ENCODE data around the gene EHD2.
"Not testable (repeated sequence)": the region's sequence is repeated elsewhere in the genome, so short reads cannot be mapped to it uniquely, and the experiment has no call there.

The EHD2 gene, protein sequence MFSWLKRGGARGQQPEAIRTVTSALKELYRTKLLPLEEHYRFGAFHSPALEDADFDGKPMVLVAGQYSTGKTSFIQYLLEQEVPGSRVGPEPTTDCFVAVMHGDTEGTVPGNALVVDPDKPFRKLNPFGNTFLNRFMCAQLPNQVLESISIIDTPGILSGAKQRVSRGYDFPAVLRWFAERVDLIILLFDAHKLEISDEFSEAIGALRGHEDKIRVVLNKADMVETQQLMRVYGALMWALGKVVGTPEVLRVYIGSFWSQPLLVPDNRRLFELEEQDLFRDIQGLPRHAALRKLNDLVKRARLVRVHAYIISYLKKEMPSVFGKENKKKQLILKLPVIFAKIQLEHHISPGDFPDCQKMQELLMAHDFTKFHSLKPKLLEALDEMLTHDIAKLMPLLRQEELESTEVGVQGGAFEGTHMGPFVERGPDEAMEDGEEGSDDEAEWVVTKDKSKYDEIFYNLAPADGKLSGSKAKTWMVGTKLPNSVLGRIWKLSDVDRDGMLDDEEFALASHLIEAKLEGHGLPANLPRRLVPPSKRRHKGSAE
- long read RNA-seq, donor 1, transcript EHD2-201 (6 exons, 3,585 nt): major isoform, 8 of 8 reads
- long read RNA-seq, donor 1, partial matches to known transcripts: 0 of 8 reads
- long read RNA-seq, donor 1, other reads (novel, unspliced or antisense): 0 of 8 reads
- long read RNA-seq, donor 2, partial matches to known transcripts: 0 of 3 reads
- long read RNA-seq, donor 2, other reads (novel, unspliced or antisense): 0 of 3 reads
- long read RNA-seq, donor 3, transcript EHD2-201 (6 exons, 3,585 nt): major isoform, 5 of 16 reads
- long read RNA-seq, donor 3, partial matches to known transcripts: 11 of 16 reads
- long read RNA-seq, donor 3, other reads (novel, unspliced or antisense): 0 of 16 reads
- long read RNA-seq, donor 4, transcript EHD2-201 (6 exons, 3,585 nt): major isoform, 11 of 11 reads
- long read RNA-seq, donor 4, partial matches to known transcripts: 0 of 11 reads
- long read RNA-seq, donor 4, other reads (novel, unspliced or antisense): 0 of 11 reads
- long read RNA-seq, donor 5, transcript EHD2-201 (6 exons, 3,585 nt): major isoform, 7 of 7 reads
- long read RNA-seq, donor 5, partial matches to known transcripts: 0 of 7 reads
- long read RNA-seq, donor 5, other reads (novel, unspliced or antisense): 0 of 7 reads
- long read RNA-seq, donor 6, transcript EHD2-201 (6 exons, 3,585 nt): major isoform, 6 of 6 reads
- long read RNA-seq, donor 6, partial matches to known transcripts: 0 of 6 reads
- long read RNA-seq, donor 6, other reads (novel, unspliced or antisense): 0 of 6 reads
- long read RNA-seq, donor 7, transcript EHD2-201 (6 exons, 3,585 nt): major isoform, 10 of 18 reads
- long read RNA-seq, donor 7, partial matches to known transcripts: 8 of 18 reads
- long read RNA-seq, donor 7, other reads (novel, unspliced or antisense): 0 of 18 reads
- long read RNA-seq, donor 8, transcript EHD2-201 (6 exons, 3,585 nt): major isoform, 7 of 7 reads
- long read RNA-seq, donor 8, partial matches to known transcripts: 0 of 7 reads
- long read RNA-seq, donor 8, other reads (novel, unspliced or antisense): 0 of 7 reads

DNA sequence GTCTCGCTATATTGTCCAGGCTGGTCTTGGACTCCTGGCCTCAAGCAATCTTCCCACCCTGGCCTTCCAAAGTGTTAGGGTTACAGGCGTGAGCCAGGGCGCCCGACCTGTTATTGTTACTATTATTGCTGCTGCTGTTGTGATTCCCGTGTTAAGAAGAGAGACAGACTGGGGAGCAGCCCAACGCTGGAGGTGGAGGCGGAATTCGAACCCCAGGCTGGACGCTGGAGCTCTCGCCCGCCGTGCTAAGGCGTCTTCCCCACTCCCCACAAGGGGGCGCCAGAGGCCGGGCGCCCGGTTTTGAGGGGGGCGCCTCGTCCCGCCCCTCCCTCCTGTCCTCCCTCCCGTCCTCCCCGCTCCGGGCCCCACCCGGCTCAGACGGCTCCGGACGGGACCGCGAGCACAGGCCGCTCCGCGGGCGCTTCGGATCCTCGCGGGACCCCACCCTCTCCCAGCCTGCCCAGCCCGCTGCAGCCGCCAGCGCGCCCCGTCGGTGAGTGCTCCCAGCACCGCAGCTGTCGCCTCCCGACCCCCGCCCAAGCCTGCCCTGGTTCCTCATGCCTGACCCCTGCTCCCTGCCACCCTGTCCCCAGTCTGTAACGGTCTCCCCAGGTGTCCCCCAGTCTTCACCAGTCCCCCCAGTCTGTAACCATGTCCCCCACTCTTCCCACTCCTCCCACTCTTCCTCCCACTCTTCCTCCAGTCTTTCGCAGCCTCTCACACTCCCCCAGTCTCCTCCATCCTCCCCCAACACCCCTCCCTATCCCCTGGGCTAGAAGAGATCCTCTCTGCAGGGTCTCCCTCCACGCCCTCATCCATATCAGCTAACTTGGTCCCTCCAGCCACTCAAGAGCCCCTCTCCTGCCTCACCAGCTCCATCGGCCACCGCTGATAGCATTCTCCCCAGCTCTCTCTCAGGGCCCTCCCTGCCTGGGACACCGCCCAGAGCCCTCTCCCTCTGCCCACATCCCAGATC, at the start of gene EHD2:
Gene EHD2, plus strand, starts transcription at position 377 of the 976 bp plus-strand sequence. CDS start 3,191 bp downstream, outside the sequence.
- peak; percentile 41 for DNase-seq

DNA sequence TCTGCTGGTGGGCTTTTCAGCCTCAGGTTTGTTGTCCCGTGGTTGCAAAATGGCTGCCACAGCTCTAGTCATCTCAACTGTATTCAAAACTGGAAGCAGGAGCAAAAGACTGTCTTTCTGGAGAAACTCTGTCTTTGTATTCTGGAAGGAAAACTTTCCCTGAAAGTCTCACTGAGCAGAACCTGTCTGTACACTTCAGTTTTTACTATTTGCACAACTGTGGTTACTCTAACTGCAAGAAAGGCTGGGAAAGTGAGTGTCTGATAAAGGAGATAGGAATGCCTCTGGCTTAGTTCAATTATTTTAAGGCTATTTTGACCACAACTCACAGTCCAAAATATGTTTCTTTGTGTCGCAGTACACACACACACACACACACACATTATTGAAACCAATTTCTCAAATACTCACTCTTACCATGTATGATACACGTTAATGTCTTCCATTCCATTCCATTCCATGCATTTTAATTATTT, 49.7 kb upstream of the EHD2 start:
- no peak for DNase-seq

DNA sequence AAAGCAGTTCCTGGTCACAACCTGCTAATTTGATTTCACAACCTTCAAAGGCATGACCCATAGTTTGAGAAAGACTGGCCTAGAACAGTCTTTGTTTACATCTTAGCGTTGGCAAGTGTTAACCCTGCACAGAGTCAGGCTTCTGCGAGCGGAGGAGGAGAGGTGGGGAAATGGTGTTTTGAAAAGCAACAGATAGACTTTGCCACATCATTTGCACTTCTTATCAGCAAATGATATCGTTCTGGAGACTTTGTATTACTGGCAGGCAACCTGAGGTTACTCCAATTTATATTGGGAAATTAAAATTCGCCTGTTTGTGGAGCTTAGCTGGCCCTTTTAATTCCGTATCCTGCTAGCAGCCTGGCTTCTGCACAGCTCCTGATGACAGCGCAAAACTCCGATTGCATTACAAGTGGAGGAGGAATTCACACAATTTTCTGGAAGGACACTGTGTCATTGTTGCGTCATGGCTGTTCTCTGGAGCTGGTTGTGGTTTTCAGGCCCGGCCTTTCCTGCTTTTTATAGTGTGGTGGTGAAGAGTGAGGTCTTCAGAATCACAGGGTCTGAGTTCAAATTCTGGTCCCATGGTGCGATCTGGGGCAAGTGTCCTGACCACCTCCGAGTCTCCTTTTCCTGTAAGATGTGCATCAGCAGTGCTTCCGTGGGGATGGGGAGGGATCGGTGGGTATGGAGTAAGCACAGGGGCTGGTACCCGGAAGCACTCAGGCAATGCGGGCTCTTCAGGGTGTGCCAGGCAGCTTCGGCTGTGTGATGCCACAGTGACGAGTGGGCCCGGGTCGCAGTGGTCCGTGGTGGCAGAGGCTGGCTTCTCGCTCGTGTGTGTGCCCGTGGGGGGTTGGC, 49.1 kb upstream of the EHD2 start:
- DNase-seq: no peak

DNA sequence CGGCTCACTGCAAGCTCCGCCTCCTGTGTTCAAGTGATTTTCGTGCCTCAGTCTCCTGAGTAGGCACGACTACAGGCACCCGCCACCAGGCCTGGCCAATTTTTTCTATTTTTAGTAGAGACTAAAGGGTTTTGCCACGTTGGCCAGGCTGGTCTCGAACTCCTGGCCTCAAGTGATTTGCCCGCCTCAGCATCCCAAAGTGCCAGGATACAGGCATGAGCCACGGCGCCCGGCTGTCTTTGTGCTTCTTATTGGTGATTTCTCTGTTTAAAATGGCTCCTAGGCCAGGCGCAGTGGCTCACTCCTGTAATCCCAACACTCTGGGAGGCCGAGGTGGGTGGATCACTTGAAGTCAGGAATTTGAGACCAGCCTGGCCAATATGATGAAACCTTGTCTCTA, 44.7 kb upstream of the EHD2 start:
- DNase-seq: not testable (repeated sequence)

DNA sequence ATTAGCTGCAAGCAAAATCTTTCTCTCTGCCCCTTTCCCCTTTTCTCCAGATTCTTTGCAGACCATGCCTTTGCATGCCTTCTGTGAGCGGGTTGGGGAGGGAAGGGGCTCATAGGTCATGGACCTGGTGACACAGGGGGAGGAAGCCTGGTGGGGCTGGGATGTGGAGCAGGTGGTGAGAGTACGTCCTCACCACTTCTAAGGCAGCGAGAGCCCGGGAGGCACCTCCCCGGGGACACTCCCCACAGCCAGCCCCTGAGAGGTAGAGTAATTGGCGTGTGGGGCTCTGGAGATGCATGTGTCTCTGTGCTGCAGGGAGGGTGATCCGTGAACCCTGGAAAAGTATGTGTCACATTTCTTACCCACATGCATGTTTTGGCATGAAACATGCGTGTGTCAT, 42.5 kb upstream of the EHD2 start:
- DNase-seq: no peak

DNA sequence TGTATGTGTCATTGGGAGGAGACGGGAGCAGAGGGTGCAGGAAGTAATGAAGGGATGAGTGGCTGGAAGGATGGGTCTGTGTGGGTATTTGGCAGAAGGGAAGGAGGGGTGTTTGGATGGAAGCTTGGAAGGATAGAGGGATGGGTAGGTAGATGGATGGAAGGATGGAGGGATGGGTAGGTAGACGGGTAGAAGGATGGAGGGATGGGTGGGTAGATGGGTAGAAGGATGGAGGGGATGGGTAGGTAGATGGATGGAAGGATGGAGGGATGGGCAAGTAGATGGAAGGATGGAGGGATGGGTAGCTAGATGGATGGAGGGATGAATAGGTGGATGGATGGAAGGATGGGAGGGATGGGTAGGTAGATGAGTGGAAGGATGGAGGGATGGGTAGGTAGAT, 41.7 kb upstream of the EHD2 start:
- DNase-seq: no peak

DNA sequence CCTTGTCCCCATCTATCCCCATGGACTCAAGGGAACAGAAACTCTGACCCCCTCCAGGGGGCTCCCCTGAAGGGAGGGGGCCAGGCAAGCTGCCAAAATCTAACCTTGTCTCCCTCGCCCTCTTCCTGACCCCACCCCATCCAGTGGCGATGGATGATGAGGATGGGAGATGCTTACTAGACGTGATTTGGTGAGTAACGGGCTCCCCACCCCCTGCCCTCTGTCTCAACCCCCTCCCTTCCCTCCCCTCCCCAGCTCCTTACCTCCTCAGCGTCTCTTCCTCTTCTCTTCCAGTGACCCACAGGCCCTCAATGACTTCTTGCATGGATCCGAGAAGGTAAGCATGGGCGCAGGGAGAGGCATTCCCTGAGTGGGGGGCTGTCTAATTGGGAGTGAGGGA, 39.8 kb upstream of the EHD2 start:
- no peak for DNase-seq

DNA sequence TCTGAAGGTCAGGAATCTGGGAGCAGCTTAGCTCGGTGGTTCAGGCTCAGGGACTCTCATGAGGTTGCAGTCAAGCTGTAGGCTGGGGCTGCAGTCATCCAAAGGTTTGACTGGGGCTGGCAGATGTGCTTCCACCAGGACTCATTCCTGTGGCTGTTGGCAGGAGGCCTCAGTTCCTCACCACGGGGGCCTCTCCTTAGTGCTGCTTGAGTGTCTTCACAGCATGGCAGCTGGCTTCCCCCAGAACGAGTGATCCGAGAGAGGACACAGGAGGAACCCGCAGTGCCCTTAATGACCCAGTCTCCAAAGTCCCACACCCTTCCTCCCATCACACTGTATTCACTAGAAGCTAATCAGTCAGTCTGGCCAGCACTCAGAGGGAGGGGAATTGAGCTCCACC, 38.7 kb upstream of the EHD2 start:
- no peak for DNase-seq

DNA sequence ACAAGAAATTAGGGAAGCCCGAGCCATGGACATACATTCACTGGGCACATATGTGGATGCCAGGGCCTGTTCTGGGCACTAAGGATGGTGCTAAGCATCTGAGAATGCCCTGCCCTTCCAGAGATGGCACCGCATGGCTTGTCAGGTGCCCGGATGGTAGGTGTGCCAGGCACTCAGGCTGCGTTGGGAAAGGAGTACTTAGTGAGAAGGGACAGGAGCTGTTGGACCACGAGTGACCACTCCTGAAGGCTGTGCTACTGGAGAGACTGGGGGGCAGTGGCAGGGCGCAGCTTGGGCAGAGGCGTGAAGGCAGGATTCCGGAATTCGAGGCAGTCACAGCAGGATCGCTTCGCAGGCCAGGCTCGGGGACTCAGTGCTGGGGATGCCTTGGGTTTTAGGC, 38.0 kb upstream of the EHD2 start:
- DNase-seq: no peak

DNA sequence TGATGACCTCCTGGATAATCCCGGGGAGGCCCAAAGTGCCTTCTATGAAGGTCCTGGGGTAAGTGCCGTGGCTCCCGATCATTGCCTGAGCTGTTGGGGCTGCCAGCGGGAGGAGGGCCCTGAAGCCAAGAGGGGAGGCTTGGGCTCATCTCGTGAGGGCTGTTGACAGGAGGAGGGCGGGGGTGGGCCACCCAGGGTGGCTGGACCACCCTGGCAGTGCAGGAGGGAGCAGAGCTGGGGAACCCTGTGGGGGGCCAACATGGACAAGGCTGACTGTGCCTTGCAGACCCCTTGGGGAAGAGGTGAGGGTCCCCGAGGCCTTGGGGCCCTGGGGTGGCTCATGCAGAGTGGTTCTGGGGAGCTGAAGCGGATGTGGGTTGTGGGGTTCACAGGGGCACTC, 37.4 kb upstream of the EHD2 start:
- no peak for DNase-seq

DNA sequence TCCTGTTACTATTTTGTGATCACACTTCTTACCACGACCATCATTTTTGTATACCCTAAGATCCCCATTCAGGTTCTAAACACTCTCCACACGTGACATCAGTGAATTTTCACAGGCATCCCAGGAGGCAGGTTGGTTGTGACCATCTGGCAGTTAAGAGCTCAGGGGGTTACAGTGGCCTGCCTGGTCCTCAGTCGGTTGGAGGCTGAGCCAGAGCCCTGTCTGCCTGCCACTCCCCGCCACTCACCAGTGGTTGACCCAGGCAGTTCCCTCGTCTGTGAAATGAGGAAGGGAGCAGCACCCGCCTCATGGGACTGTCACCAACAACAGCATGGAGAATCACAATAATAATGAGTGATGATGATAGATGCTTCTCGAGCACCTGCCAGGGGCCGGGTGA, 36.4 kb upstream of the EHD2 start:
- DNase-seq: no peak

DNA sequence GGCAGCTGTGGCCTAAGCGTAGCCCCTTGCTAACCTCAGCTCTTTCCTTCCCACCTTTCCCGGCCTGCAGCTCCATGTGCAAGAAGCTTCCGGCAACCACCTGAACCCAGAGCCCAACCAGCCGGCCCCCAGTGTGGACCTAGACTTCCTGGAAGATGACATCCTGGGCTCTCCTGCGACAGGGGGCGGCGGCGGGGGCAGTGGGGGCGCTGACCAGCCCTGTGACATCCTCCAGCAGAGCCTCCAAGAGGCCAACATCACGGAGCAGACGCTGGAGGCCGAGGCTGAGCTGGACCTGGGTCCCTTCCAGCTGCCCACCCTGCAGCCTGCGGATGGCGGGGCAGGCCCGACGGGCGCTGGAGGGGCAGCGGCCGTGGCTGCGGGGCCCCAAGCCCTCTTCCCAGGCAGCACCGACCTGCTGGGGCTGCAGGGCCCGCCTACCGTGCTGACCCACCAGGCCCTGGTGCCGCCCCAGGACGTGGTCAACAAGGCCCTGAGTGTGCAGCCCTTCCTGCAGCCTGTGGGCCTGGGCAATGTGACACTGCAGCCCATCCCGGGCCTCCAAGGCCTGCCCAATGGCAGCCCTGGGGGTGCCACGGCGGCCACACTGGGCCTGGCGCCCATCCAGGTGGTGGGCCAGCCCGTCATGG, 33.8 kb upstream of the EHD2 start:
- no peak for DNase-seq

DNA sequence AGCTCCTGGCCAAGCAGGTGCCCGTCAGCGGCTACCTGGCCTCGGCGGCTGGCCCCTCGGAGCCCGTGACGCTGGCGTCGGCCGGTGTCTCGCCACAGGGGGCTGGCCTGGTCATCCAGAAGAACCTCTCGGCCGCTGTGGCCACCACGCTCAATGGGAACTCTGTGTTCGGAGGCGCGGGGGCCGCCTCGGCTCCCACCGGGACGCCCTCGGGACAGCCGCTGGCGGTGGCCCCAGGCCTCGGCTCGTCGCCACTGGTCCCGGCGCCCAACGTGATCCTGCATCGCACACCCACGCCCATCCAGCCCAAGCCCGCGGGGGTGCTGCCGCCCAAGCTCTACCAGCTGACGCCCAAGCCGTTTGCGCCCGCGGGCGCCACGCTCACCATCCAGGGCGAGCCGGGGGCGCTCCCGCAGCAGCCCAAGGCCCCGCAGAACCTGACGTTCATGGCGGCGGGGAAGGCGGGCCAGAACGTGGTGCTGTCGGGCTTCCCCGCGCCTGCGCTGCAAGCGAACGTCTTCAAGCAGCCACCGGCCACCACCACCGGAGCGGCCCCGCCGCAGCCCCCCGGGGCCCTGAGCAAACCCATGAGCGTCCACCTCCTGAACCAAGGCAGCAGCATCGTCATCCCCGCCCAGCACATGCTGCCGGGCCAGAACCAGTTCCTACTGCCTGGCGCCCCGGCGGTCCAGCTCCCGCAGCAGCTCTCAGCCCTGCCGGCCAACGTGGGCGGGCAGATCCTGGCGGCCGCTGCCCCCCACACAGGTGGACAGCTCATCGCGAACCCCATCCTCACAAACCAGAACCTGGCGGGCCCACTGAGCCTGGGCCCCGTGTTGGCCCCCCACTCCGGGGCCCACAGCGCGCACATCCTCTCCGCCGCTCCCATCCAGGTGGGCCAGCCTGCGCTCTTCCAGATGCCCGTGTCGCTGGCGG, 33.0 kb upstream of the EHD2 start:
- DNase-seq: no peak

DNA sequence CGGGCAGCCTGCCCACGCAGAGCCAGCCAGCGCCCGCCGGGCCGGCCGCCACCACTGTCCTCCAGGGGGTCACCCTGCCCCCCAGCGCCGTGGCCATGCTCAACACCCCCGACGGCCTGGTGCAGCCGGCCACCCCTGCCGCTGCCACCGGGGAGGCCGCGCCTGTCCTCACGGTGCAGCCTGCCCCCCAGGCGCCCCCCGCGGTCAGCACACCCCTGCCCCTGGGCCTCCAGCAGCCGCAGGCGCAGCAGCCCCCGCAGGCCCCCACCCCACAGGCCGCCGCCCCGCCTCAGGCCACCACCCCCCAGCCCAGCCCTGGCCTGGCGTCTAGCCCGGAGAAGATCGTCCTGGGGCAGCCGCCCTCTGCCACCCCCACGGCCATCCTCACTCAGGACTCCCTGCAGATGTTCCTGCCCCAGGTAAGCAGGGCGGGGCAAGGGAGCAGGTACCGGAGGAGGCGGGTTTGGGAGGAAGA, 32.3 kb upstream of the EHD2 start:
- no peak for DNase-seq

DNA sequence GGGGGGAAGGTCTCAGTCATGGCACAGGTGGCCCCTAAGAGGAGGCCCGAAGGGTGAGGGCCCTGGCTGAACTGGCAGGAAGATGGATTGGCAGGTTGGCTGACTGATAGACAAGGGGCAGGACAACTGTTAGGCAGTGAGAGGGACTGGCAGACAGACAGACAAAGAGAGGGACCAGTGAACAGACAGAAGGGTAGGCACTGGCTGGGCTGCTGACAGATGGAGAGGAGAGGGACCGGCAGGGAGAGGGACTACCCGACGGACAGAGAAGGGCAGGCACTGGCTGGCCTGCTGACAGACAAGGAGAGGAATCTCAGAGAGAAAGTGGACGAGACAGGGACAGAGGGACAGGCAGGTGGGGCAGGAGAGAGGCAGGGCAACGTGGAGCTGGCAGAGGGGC, 31.8 kb upstream of the EHD2 start:
- no peak for DNase-seq

DNA sequence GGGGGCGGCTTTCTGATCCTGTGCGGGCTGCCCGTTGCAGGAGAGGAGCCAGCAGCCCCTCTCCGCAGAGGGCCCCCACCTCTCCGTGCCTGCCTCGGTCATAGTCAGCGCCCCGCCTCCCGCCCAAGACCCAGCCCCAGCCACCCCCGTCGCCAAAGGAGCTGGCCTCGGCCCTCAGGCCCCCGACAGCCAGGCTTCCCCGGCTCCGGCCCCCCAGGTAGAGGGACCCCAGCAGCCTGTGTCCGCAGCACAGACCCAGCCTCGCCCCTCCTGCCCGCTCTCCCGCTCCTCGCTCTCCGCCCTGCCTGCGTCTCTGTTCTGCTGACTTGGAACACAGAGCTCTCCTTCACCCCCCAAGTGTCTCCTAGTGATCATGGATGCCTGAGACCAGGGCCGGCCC, 31.3 kb upstream of the EHD2 start:
- no peak for DNase-seq

DNA sequence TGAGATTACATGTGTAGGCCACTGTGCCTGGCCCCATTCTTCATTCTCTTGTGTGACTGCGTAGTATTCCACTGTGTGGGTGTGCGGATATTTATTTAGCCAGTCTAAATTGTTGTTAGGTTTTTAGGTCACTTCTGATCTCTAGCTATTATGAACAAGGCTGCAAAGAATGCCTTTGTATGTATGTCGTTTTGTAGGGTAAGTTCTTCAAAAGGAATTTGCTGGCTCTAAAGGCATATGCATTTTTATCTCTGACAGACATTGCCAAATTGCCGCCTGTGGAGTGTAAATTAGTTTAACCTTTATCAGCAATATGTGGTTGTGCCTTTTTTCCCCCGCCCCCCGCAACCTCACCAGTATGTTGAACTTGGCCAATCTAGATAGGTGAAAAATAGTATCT, 30.3 kb upstream of the EHD2 start:
- DNase-seq: no peak

All from right kidney (tissue), 9 donors.